ENCODE measurements around the gene AHDC1.
"Not testable (repeated sequence)": the region's sequence is repeated elsewhere in the genome, so short reads cannot be mapped to it uniquely, and the experiment has no call there.

The AHDC1 gene

GRCh38 chr1:27603681-27604578, at the start of gene AHDC1:
AHDC1 (minus strand) TSS chr1:27604144; CDS start chr1:27552115, 52,029 bp downstream.
- H3K27ac Mint-ChIP-seq, result peak within 1 kb of the TSS; percentile 90
- H3K27me3 Mint-ChIP-seq, result no peaks in the 10 kb centered on the region
- H3K4me1 Mint-ChIP-seq, result peaks cover 53% of the 10 kb centered on the region
- H3K9me3 Mint-ChIP-seq, result no peaks in the 10 kb centered on the region
- no peaks in the 10 kb centered on the region for H3K36me3 Mint-ChIP-seq
- peak within 1 kb of the TSS; percentile 94 for H3K4me3 Mint-ChIP-seq

- H3K4me3 Mint-ChIP-seq, result no peak overlapping the region
- H3K27me3 Mint-ChIP-seq, result no peaks in the 10 kb centered on the region
- H3K9me3 Mint-ChIP-seq, result no peaks in the 10 kb centered on the region
- peak overlapping the region; percentile 30 for H3K27ac Mint-ChIP-seq
- no peaks in the 10 kb centered on the region for H3K36me3 Mint-ChIP-seq
- peaks cover 23% of the 10 kb centered on the region for H3K4me1 Mint-ChIP-seq
Observed at GRCh38 chr1:27652111-27652864, 48.3 kb upstream of the AHDC1 start.

GRCh38 chr1:27650539-27651175, 46.7 kb upstream of the AHDC1 start:
- no peaks in the 10 kb centered on the region for H3K27me3 Mint-ChIP-seq
- no peaks in the 10 kb centered on the region for H3K36me3 Mint-ChIP-seq
- peaks cover 23% of the 10 kb centered on the region for H3K4me1 Mint-ChIP-seq
- no peaks in the 10 kb centered on the region for H3K9me3 Mint-ChIP-seq
- no peak overlapping the region for H3K4me3 Mint-ChIP-seq
- no peak overlapping the region for H3K27ac Mint-ChIP-seq

GRCh38 chr1:27650171-27650538, 46.2 kb upstream of the AHDC1 start:
- H3K27ac Mint-ChIP-seq, result peak overlapping the region; percentile 52
- H3K36me3 Mint-ChIP-seq, result no peaks in the 10 kb centered on the region
- H3K4me1 Mint-ChIP-seq, result peaks cover 25% of the 10 kb centered on the region
- no peaks in the 10 kb centered on the region for H3K27me3 Mint-ChIP-seq
- no peaks in the 10 kb centered on the region for H3K9me3 Mint-ChIP-seq
- no peak overlapping the region for H3K4me3 Mint-ChIP-seq

- Mint-ChIP-seq H3K4me1 (peaks cover 27% of the 10 kb centered on the region), H3K27me3 (no peaks in the 10 kb centered on the region), H3K36me3 (no peaks in the 10 kb centered on the region), H3K27ac (no peak overlapping the region), H3K9me3 (no peaks in the 10 kb centered on the region), H3K4me3 (no peak overlapping the region)
Observed at GRCh38 chr1:27649306-27649635, 45.3 kb upstream of the AHDC1 start.

GRCh38 chr1:27648602-27649305, 44.8 kb upstream of the AHDC1 start:
- Mint-ChIP-seq H3K4me3 (no peak overlapping the region), H3K4me1 (peaks cover 32% of the 10 kb centered on the region), H3K9me3 (no peaks in the 10 kb centered on the region), H3K27me3 (no peaks in the 10 kb centered on the region), H3K36me3 (no peaks in the 10 kb centered on the region), H3K27ac (no peak overlapping the region)

- no peak overlapping the region for H3K27ac Mint-ChIP-seq
- H3K4me3 Mint-ChIP-seq, result no peak overlapping the region
- H3K36me3 Mint-ChIP-seq, result no peaks in the 10 kb centered on the region
- peaks cover 37% of the 10 kb centered on the region for H3K4me1 Mint-ChIP-seq
- no peaks in the 10 kb centered on the region for H3K27me3 Mint-ChIP-seq
- H3K9me3 Mint-ChIP-seq, result no peaks in the 10 kb centered on the region
Observed at GRCh38 chr1:27647328-27647727, 43.4 kb upstream of the AHDC1 start.

- Mint-ChIP-seq H3K27ac (no peak overlapping the region), H3K4me1 (peaks cover 34% of the 10 kb centered on the region), H3K4me3 (no peak overlapping the region), H3K36me3 (no peaks in the 10 kb centered on the region), H3K9me3 (no peaks in the 10 kb centered on the region), H3K27me3 (no peaks in the 10 kb centered on the region)
Observed at GRCh38 chr1:27646676-27647075, 42.7 kb upstream of the AHDC1 start.

- H3K27me3 Mint-ChIP-seq, result no peaks in the 10 kb centered on the region
- H3K4me3 Mint-ChIP-seq, result no peak overlapping the region
- no peaks in the 10 kb centered on the region for H3K36me3 Mint-ChIP-seq
- H3K9me3 Mint-ChIP-seq, result no peaks in the 10 kb centered on the region
- peaks cover 22% of the 10 kb centered on the region for H3K4me1 Mint-ChIP-seq
- H3K27ac Mint-ChIP-seq, result no peak overlapping the region
Observed at GRCh38 chr1:27645071-27645415, 41.1 kb upstream of the AHDC1 start.

GRCh38 chr1:27644369-27645070, 40.6 kb upstream of the AHDC1 start:
- Mint-ChIP-seq H3K36me3 (no peaks in the 10 kb centered on the region), H3K4me3 (no peak overlapping the region), H3K4me1 (peaks cover 19% of the 10 kb centered on the region), H3K9me3 (no peaks in the 10 kb centered on the region), H3K27ac (no peak overlapping the region), H3K27me3 (no peaks in the 10 kb centered on the region)

GRCh38 chr1:27643600-27644368, 39.8 kb upstream of the AHDC1 start:
- H3K36me3 Mint-ChIP-seq, result no peaks in the 10 kb centered on the region
- H3K27ac Mint-ChIP-seq, result peak overlapping the region; percentile 23
- H3K4me3 Mint-ChIP-seq, result no peak overlapping the region

GRCh38 chr1:27640514-27640913, 36.6 kb upstream of the AHDC1 start:
- not testable (repeated sequence) for H3K27me3 Mint-ChIP-seq, H3K36me3 Mint-ChIP-seq, H3K27ac Mint-ChIP-seq, H3K4me3 Mint-ChIP-seq, H3K9me3 Mint-ChIP-seq
- peaks cover 37% of the 10 kb centered on the region for H3K4me1 Mint-ChIP-seq

More at GRCh38 chr1:27643600-27644368, 39.8 kb upstream of the AHDC1 start:
- Mint-ChIP-seq H3K27me3 (no peaks in the 10 kb centered on the region), H3K9me3 (no peaks in the 10 kb centered on the region), H3K4me1 (peaks cover 19% of the 10 kb centered on the region)

GRCh38 chr1:27638805-27639204, 34.9 kb upstream of the AHDC1 start:
- Mint-ChIP-seq H3K4me1 (peaks cover 36% of the 10 kb centered on the region), H3K9me3 (no peaks in the 10 kb centered on the region), H3K27me3 (no peaks in the 10 kb centered on the region), H3K27ac (no peak overlapping the region), H3K36me3 (no peaks in the 10 kb centered on the region), H3K4me3 (no peak overlapping the region)

GRCh38 chr1:27638047-27638734, 34.2 kb upstream of the AHDC1 start:
- no peak overlapping the region for H3K4me3 Mint-ChIP-seq
- no peaks in the 10 kb centered on the region for H3K27me3 Mint-ChIP-seq
- peaks cover 37% of the 10 kb centered on the region for H3K4me1 Mint-ChIP-seq
- no peaks in the 10 kb centered on the region for H3K9me3 Mint-ChIP-seq
- H3K36me3 Mint-ChIP-seq, result no peaks in the 10 kb centered on the region
- peak overlapping the region; percentile 24 for H3K27ac Mint-ChIP-seq

Data from activated naive CD4-positive, alpha-beta T cell treated with anti-CD3 and anti-CD28 coated beads, Interleukin-2, amount 50 U/mL, for 24 hours (primary cell).